ENCODE data around the gene CELF1. TPM values are rescaled to one million over a fixed set of nuclear protein-coding genes. Genes with fewer than 3 reads are reported as not detected.

CELF1 gene
- total RNA-seq, 3 donors from 2014 or later (not counting 1 experiment from before 2014, with no cell fraction given) = 128 to 168 (median 162) TPM

- peaks cover 4% of the 10 kb centered on the region for H3K4me1 ChIP-seq (ENCODE audit: control insufficient read depth, insufficient read depth, low read length)
- no peaks in the 10 kb centered on the region for H3K27me3 ChIP-seq (ENCODE audit: control insufficient read depth, insufficient read depth, low read length)
- H3K9me3 Mint-ChIP-seq = no peaks in the 10 kb centered on the region
- H3K27me3 Mint-ChIP-seq (ENCODE audit: low read depth in 2 of 2) = no peaks in the 10 kb centered on the region
- no peaks in the 10 kb centered on the region for H3K9me3 ChIP-seq (ENCODE audit: control insufficient read depth, insufficient read depth, low read length)
- H3K4me3 Mint-ChIP-seq = no peak overlapping the region
- peak overlapping the region in 1 of 2 donors; percentile 12 for H3K27ac Mint-ChIP-seq
- ATAC-seq (no peak), DNase-seq (no peak)
- no peak for TF ChIP-seq CTCF (IDR thresholded peaks at IDR 0.05)
- 91% methylated on average over 3 of the region's 4 CpGs for WGBS (ENCODE audit: insufficient coverage)
- no peak overlapping the region for H3K4me3 ChIP-seq (ENCODE audit: low read length)
- H3K4me1 Mint-ChIP-seq = peaks cover 44 to 50% of the 10 kb centered on the region in 2 donors
- peaks cover 14% of the 10 kb centered on the region for H3K36me3 ChIP-seq (ENCODE audit: control insufficient read depth, insufficient read depth, low read length)
- intact Hi-C loops (cut with micrococcal nuclease) = no loop called here
- no peak overlapping the region for H3K27ac ChIP-seq (ENCODE audit: low read length)
- H3K36me3 Mint-ChIP-seq = no peaks in the 10 kb centered on the region
Measured at GRCh38 chr11:47498584-47499152, 54.3 kb downstream of the CELF1 start.

DNA sequence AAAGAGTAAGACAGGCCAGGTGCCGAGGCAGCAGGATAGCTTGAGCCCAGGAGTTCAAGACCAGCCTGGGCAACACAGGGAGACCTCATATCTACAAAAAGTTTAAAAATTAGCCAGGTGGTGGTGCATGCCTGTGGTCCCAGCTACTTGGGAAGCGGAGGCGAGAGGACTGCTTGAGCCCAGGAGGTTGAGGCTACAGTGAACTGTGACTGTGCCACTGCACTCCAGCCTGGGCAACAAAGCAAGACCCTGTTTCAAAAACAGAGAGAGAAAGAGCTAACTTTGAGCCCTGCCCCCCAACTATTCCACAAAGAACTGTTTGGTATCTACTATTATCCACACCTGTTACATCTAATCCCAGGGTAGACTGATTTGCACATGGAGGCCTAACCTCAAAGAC is 54.8 kb downstream of the CELF1 start:
- H3K4me1 ChIP-seq (ENCODE audit: control insufficient read depth, insufficient read depth, low read length) = peaks cover 4% of the 10 kb centered on the region
- Mint-ChIP-seq H3K27me3 (ENCODE audit: low read depth in 2 of 2) (no peaks in the 10 kb centered on the region), H3K9me3 (no peaks in the 10 kb centered on the region), H3K4me1 (peaks cover 43 to 47% of the 10 kb centered on the region in 2 donors), H3K36me3 (no peaks in the 10 kb centered on the region), H3K4me3 (no peak overlapping the region), H3K27ac (peak overlapping the region; percentile 24 to 54)
- peaks cover 15% of the 10 kb centered on the region for H3K36me3 ChIP-seq (ENCODE audit: control insufficient read depth, insufficient read depth, low read length)
- TF ChIP-seq CTCF (IDR thresholded peaks at IDR 0.05) = no peak
- WGBS (ENCODE audit: insufficient coverage) = 96% methylated on average over 3 of the region's 3 CpGs
- H3K27ac ChIP-seq (ENCODE audit: low read length) = no peak overlapping the region
- DNase-seq = no peak
- no peak for ATAC-seq
- H3K4me3 ChIP-seq (ENCODE audit: low read length) = no peak overlapping the region
- H3K27me3 ChIP-seq (ENCODE audit: control insufficient read depth, insufficient read depth, low read length) = no peaks in the 10 kb centered on the region
- intact Hi-C loops (cut with micrococcal nuclease) = no loop called here
- H3K9me3 ChIP-seq (ENCODE audit: control insufficient read depth, insufficient read depth, low read length) = no peaks in the 10 kb centered on the region

DNA sequence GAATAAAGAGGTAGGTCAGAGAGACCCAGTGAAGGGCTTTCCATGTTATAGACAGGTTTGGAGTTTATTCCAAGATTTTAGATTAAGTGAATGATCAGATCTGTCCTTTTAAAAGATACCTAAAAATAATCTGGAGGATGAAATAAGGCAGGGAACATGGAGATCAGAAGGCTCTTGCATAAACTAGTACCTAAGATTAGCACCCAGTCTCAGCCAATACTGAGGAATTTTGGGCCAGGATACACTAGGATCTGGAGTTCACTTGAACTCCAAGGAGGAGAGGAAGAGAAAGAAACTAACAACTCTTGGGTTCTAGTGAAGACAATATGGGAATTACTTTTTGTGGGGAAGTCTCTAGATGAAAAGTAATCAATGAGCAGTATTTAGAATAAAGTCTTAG is 56.1 kb downstream of the CELF1 start:
- Mint-ChIP-seq H3K36me3 (no peaks in the 10 kb centered on the region), H3K27me3 (ENCODE audit: low read depth in 2 of 2) (no peaks in the 10 kb centered on the region), H3K27ac (no peak overlapping the region), H3K4me1 (peaks cover 39 to 44% of the 10 kb centered on the region in 2 donors), H3K9me3 (no peaks in the 10 kb centered on the region), H3K4me3 (no peak overlapping the region)
- intact Hi-C loops (cut with micrococcal nuclease) = no loop called here
- no peak for TF ChIP-seq CTCF (IDR thresholded peaks at IDR 0.05)
- peaks cover 4% of the 10 kb centered on the region for H3K4me1 ChIP-seq (ENCODE audit: control insufficient read depth, insufficient read depth, low read length)
- ATAC-seq (no peak), DNase-seq (no peak)
- H3K4me3 ChIP-seq (ENCODE audit: low read length) = no peak overlapping the region
- no peaks in the 10 kb centered on the region for H3K27me3 ChIP-seq (ENCODE audit: control insufficient read depth, insufficient read depth, low read length)
- H3K27ac ChIP-seq (ENCODE audit: low read length) = no peak overlapping the region
- peaks cover 14% of the 10 kb centered on the region for H3K36me3 ChIP-seq (ENCODE audit: control insufficient read depth, insufficient read depth, low read length)
- no peaks in the 10 kb centered on the region for H3K9me3 ChIP-seq (ENCODE audit: control insufficient read depth, insufficient read depth, low read length)

DNA sequence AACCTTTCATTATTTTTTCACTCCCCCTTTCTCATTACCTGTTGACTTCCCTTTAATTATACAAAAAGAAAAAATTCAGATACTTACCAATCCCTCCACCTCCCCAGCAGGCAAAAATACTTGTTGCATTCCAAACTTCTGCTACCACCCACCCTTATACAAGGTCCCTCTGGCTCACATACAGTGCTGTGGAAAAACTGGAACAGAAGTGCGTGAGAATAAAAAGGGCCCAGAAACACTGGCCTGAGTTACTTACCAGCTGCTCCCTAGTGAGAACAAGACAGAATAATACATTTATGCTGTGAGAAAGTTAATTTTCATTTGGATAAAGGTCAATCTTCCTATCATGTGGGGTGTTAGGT is 57.1 kb downstream of the CELF1 start:
- H3K9me3 Mint-ChIP-seq = no peaks in the 10 kb centered on the region
- H3K27ac Mint-ChIP-seq = no peak overlapping the region
- peaks cover 41 to 42% of the 10 kb centered on the region in 2 donors for H3K4me1 Mint-ChIP-seq
- no peaks in the 10 kb centered on the region for H3K9me3 ChIP-seq (ENCODE audit: control insufficient read depth, insufficient read depth, low read length)
- H3K4me3 Mint-ChIP-seq = no peak overlapping the region
- intact Hi-C loops (cut with micrococcal nuclease) = no loop called here
- DNase-seq (no peak), ATAC-seq (no peak)
- H3K4me3 ChIP-seq (ENCODE audit: low read length) = no peak overlapping the region
- 100% methylated on average over 1 of the region's 1 CpG for WGBS (ENCODE audit: insufficient coverage)
- no peak overlapping the region for H3K27ac ChIP-seq (ENCODE audit: low read length)
- no peak for TF ChIP-seq CTCF (IDR thresholded peaks at IDR 0.05)
- H3K4me1 ChIP-seq (ENCODE audit: control insufficient read depth, insufficient read depth, low read length) = peaks cover 4% of the 10 kb centered on the region
- H3K36me3 Mint-ChIP-seq = no peaks in the 10 kb centered on the region
- H3K27me3 ChIP-seq (ENCODE audit: control insufficient read depth, insufficient read depth, low read length) = no peaks in the 10 kb centered on the region
- peaks cover 14% of the 10 kb centered on the region for H3K36me3 ChIP-seq (ENCODE audit: control insufficient read depth, insufficient read depth, low read length)
- no peaks in the 10 kb centered on the region for H3K27me3 Mint-ChIP-seq (ENCODE audit: low read depth in 2 of 2)
